Cardiac muscle cell (in vitro differentiated cells and primary cell): Measurements from ENCODE around the gene VGLL4. TPM values are rescaled to one million over a fixed set of nuclear protein-coding genes. Genes with fewer than 3 reads are reported as not detected.
"Not testable (repeated sequence)": the region's sequence is repeated elsewhere in the genome, so short reads cannot be mapped to it uniquely, and the experiment has no call there.

Experiments used
- DNase-seq, 2 donors: peaks; one replicate each; pipeline versions ENCODE4 v3.0.0 to v3.0.0-alpha.2; 2010 to 2017; ENCODE audit warnings: low read depth in 1 of 2, low spot score in 1 of 2
- H3K27ac ChIP-seq: fragments of 200-600 bp; sonication (generic); 2 replicates; pipeline ENCODE4 v1.5.1; 2016
- H3K27me3 ChIP-seq: fragments of 200-600 bp; sonication (generic); 2 replicates; pipeline ENCODE4 v1.6.0; 2016; ENCODE audit warnings: control low read depth
- H3K36me3 ChIP-seq: fragments of 200-600 bp; sonication (generic); 2 replicates; pipeline ENCODE4 v1.5.1; 2016; ENCODE audit warnings: control low read depth
- H3K4me1 ChIP-seq: fragments of 200-600 bp; sonication (generic); 2 replicates; pipeline ENCODE4 v1.8.1; 2017; ENCODE audit warnings: low read depth, mild to moderate bottlenecking, mixed run types
- H3K4me3 ChIP-seq: fragments of 200-600 bp; sonication (generic); 2 replicates; pipeline ENCODE4 v1.5.1; 2016; ENCODE audit warnings: mild to moderate bottlenecking
- H3K9me3 ChIP-seq: fragments of 200-600 bp; sonication (generic); 2 replicates; pipeline ENCODE4 v1.5.1; 2017; ENCODE audit warnings: low read depth, mild to moderate bottlenecking, control low read depth
- CTCF ChIP-seq: IDR thresholded peaks from 2 replicates; pipeline ENCODE4 v1.5.1; 2012; ENCODE audit warnings: low read depth, mild to moderate bottlenecking, low read length
- polyA plus RNA-seq: library from polyadenylated mRNA; unstranded; fragments of >200 nt; fragmentation: Nextera tagmentation; extraction: Ambion mirVana; gene quantifications from 2 replicates; pipeline ENCODE4 v1.2.1, GENCODE V29; 2016
- total RNA-seq: library from RNA; depleted of rRNA; stranded (reverse); fragments of >200 nt; gene quantifications from 2 replicates; pipeline ENCODE4 v1.2.3, GENCODE V29; 2016

Gene VGLL4
- total and polyA plus RNA-seq, 2 experiments from 2014 or later, result 62.9 to 147 TPM

- Histone ChIP-seq H3K27ac (no peak overlapping the region), H3K36me3 (no peaks in the 10 kb centered on the region), H3K9me3 (no peaks in the 10 kb centered on the region), H3K4me1 (peaks cover 21% of the 10 kb centered on the region), H3K4me3 (no peak overlapping the region), H3K27me3 (no peaks in the 10 kb centered on the region)
- TF ChIP-seq CTCF, result no peak
- DNase-seq, result no peak
Measured at GRCh38 chr3:11534793-11535101, 109.0 kb downstream of the VGLL4 start.

- Histone ChIP-seq H3K4me1 (peaks cover 21% of the 10 kb centered on the region), H3K27ac (no peak overlapping the region), H3K4me3 (no peak overlapping the region), H3K27me3 (no peaks in the 10 kb centered on the region), H3K9me3 (no peaks in the 10 kb centered on the region), H3K36me3 (no peaks in the 10 kb centered on the region)
- no peak for DNase-seq
- TF ChIP-seq CTCF, result no peak
Measured at GRCh38 chr3:11534011-11534792, 109.5 kb downstream of the VGLL4 start.

GRCh38 chr3:11532931-11533391 lies 110.8 kb downstream of the VGLL4 start:
- peak in 1 of 2 donors; percentile 60 for DNase-seq
- Histone ChIP-seq H3K36me3 (no peaks in the 10 kb centered on the region), H3K27me3 (no peaks in the 10 kb centered on the region), H3K27ac (no peak overlapping the region), H3K4me3 (no peak overlapping the region), H3K4me1 (peaks cover 21% of the 10 kb centered on the region), H3K9me3 (no peaks in the 10 kb centered on the region)
- no peak for TF ChIP-seq CTCF

GRCh38 chr3:11530153-11530721 lies 113.5 kb downstream of the VGLL4 start:
- Histone ChIP-seq H3K4me1 (peaks cover 10% of the 10 kb centered on the region), H3K36me3 (no peaks in the 10 kb centered on the region), H3K9me3 (no peaks in the 10 kb centered on the region), H3K27ac (no peak overlapping the region), H3K4me3 (no peak overlapping the region), H3K27me3 (no peaks in the 10 kb centered on the region)
- peak; percentile 32 for TF ChIP-seq CTCF
- peak; percentile 54 to 97 for DNase-seq

- no peak for TF ChIP-seq CTCF
- H3K36me3 ChIP-seq, result no peaks in the 10 kb centered on the region
- DNase-seq, result no peak
- H3K27me3 ChIP-seq, result no peaks in the 10 kb centered on the region
- H3K4me3 ChIP-seq, result no peak overlapping the region
- H3K9me3 ChIP-seq, result no peaks in the 10 kb centered on the region
- peaks cover under 1% of the 10 kb centered on the region for H3K4me1 ChIP-seq
- no peak overlapping the region for H3K27ac ChIP-seq
Measured at GRCh38 chr3:11529281-11529680, 114.4 kb downstream of the VGLL4 start.

- H3K27me3 ChIP-seq, DNase-seq, H3K36me3 ChIP-seq, H3K4me3 ChIP-seq, H3K4me1 ChIP-seq, H3K9me3 ChIP-seq, H3K27ac ChIP-seq: not testable (repeated sequence)
Measured at GRCh38 chr3:11526121-11526520, 117.6 kb downstream of the VGLL4 start.
